H1 (cell line): Measurements from ENCODE around the gene GFRA4. TPM values are rescaled to one million over a fixed set of nuclear protein-coding genes. Genes with fewer than 3 reads are reported as not detected.

Source experiments
- CTCF ChIA-PET: fragments of 300-600 bp; sonication (Branson Sonifier 250); formaldehyde crosslinking; loops from one replicate; lab custom pipeline; 2021; ENCODE audit not compliant: partially characterized antibody; lab: Charles Lee
- POLR2A ChIA-PET: fragments of 300-600 bp; sonication (Branson Sonifier 250); formaldehyde crosslinking; loops from one replicate; lab custom pipeline; 2021; ENCODE audit warnings: inconsistent platforms; ENCODE audit not compliant: partially characterized antibody; lab: Charles Lee
- DNase-seq, 2 experiments: peaks; one replicate each; pipeline versions ENCODE4 v3.0.0 to v3.0.0-alpha.2; 2010 to 2022; ENCODE audit warnings: low spot score in 2 of 2, low read depth in 1 of 2, mixed read lengths in 1 of 2
- FAIRE-seq: peaks from 2 replicates; lab custom pipeline; 2011; peaks lifted over from hg19 to GRCh38; lab: Jason Lieb, UNC
- H2AFZ ChIP-seq: 2 replicates; pipeline ENCODE4 v1.8.1; 2012; ENCODE audit warnings: low read length, inconsistent platforms
- H2AK5ac ChIP-seq: 2 replicates; pipeline ENCODE4 v1.6.1; 2013; ENCODE audit warnings: low read depth, low read length
- H2BK120ac ChIP-seq: replicated peaks from 2 replicates; pipeline ENCODE3; 2013; ENCODE audit warnings: low read depth, low read length, inconsistent platforms
- H2BK12ac ChIP-seq: 2 replicates; pipeline ENCODE4 v1.6.1; 2013; ENCODE audit warnings: low read depth, low read length
- H2BK15ac ChIP-seq: 2 replicates; pipeline ENCODE4 v1.6.1; 2013; ENCODE audit warnings: low read length
- H2BK20ac ChIP-seq: 2 replicates; pipeline ENCODE4 v1.6.1; 2013; ENCODE audit warnings: low read length
- H2BK5ac ChIP-seq: 2 replicates; pipeline ENCODE4 v1.6.1; 2013; ENCODE audit warnings: low read depth, low read length
- H3K14ac ChIP-seq: 2 replicates; pipeline ENCODE4 v1.6.1; 2013; ENCODE audit warnings: inconsistent platforms; ENCODE audit not compliant: insufficient read length
- H3K18ac ChIP-seq: 2 replicates; pipeline ENCODE4 v1.6.1; 2013; ENCODE audit warnings: low read length; ENCODE audit errors: extremely low read depth
- H3K23ac ChIP-seq: 2 replicates; pipeline ENCODE4 v1.6.1; 2013; ENCODE audit warnings: inconsistent platforms; ENCODE audit not compliant: insufficient read length
- H3K23me2 ChIP-seq: 2 replicates; pipeline ENCODE4 v1.6.1; 2013; ENCODE audit warnings: low read depth, low read length
- H3K27ac ChIP-seq: 2 replicates; pipeline ENCODE4 v1.6.1; 2011; ENCODE audit warnings: low read depth, low read length, inconsistent platforms
- H3K27me3 ChIP-seq, 4 experiments: replicated peaks in 1 of 4; 1 replicate in 1 of 4; 2 replicates in 3 of 4; pipeline versions ENCODE4 v1.6.1 to v1.8.1; 2011 to 2013; ENCODE audit warnings: low read length in 3 of 4, mild to moderate bottlenecking in 3 of 4, inconsistent platforms in 2 of 4, mixed read lengths in 2 of 4, moderate library complexity in 1 of 4; ENCODE audit not compliant: control insufficient read depth in 3 of 4, insufficient read depth in 3 of 4; ENCODE audit errors: extremely low read depth in 1 of 4
- H3K36me3 ChIP-seq, 4 experiments: 2 replicates each; pipeline versions ENCODE4 v1.6.1 to v1.8.1; 2011 to 2013; ENCODE audit warnings: mild to moderate bottlenecking in 4 of 4, low read length in 3 of 4, moderate library complexity in 2 of 4, control low read depth in 1 of 4, inconsistent platforms in 1 of 4; ENCODE audit not compliant: insufficient read depth in 4 of 4, control insufficient read depth in 2 of 4
- H3K4ac ChIP-seq: replicated peaks from 2 replicates; pipeline ENCODE3; 2013; ENCODE audit warnings: low read length, low read depth, mixed read lengths, inconsistent platforms; ENCODE audit not compliant: insufficient read length
- H3K4me1 ChIP-seq, 4 experiments: replicated peaks in 1 of 4; 1 replicate in 1 of 4; 2 replicates in 3 of 4; pipeline versions ENCODE4 v1.6.1 to v1.8.1; 2011 to 2013; ENCODE audit warnings: low read length in 3 of 4, inconsistent platforms in 2 of 4, mixed read lengths in 1 of 4; ENCODE audit not compliant: insufficient read depth in 4 of 4, control insufficient read depth in 3 of 4
- H3K4me2 ChIP-seq, 2 experiments: 2 replicates each; pipeline versions ENCODE4 v1.6.1 to v1.8.1; 2011 to 2013; ENCODE audit warnings: low read depth in 2 of 2, low read length in 2 of 2, control low read depth in 1 of 2, inconsistent platforms in 1 of 2, mild to moderate bottlenecking in 1 of 2; ENCODE audit not compliant: insufficient read depth in 1 of 2
- H3K4me3 ChIP-seq, 4 experiments: fragments of 200-600, 300-600 bp in 1 of 4; sonication (generic), shearing (Covaris generic), sonication (Bioruptor Twin) in 1 of 4; 2 replicates each; pipeline versions ENCODE4 v1.5.1 to v1.8.1; 2011 to 2016; ENCODE audit warnings: low read length in 4 of 4, low read depth in 3 of 4, control low read depth in 2 of 4, inconsistent platforms in 2 of 4, mild to moderate bottlenecking in 2 of 4, mixed read lengths in 1 of 4, moderate library complexity in 1 of 4; ENCODE audit not compliant: insufficient read depth in 2 of 4; ENCODE audit errors: extremely low read depth in 1 of 4
- H3K56ac ChIP-seq: replicated peaks from 2 replicates; pipeline ENCODE3; 2013; ENCODE audit warnings: low read depth, mild to moderate bottlenecking, mixed read lengths, low read length, inconsistent platforms; ENCODE audit not compliant: insufficient read length
- H3K79me1 ChIP-seq: 2 replicates; pipeline ENCODE4 v1.6.1; 2013; ENCODE audit warnings: low read depth, low read length, control low read depth
- H3K79me2 ChIP-seq, 2 experiments: 2 replicates each; pipeline versions ENCODE4 v1.6.1 to v1.8.1; 2012 to 2013; ENCODE audit warnings: low read length in 2 of 2, mild to moderate bottlenecking in 2 of 2, inconsistent platforms in 1 of 2; ENCODE audit not compliant: insufficient read depth in 2 of 2, control insufficient read depth in 1 of 2
- H3K9ac ChIP-seq, 4 experiments: replicated peaks in 1 of 4; 1 replicate in 1 of 4; 2 replicates in 3 of 4; pipeline versions ENCODE4 v1.6.1 to v1.8.1; 2011 to 2013; ENCODE audit warnings: low read depth in 3 of 4, low read length in 3 of 4, control low read depth in 2 of 4, mild to moderate bottlenecking in 2 of 4, moderate library complexity in 2 of 4, inconsistent platforms in 1 of 4; ENCODE audit errors: extremely low read depth in 1 of 4
- H3K9me3 ChIP-seq, 2 experiments: 2 replicates each; pipeline versions ENCODE4 v1.6.1 to v1.8.1; 2012 to 2013; ENCODE audit warnings: mild to moderate bottlenecking in 2 of 2, moderate library complexity in 2 of 2, control low read depth in 1 of 2, inconsistent platforms in 1 of 2, low read depth in 1 of 2, low read length in 1 of 2, mixed read lengths in 1 of 2; ENCODE audit not compliant: insufficient read depth in 2 of 2
- H4K20me1 ChIP-seq, 2 experiments: replicated peaks in 1 of 2; 2 replicates each; pipeline versions ENCODE3 to v1.8.1; 2011 to 2013; ENCODE audit warnings: inconsistent platforms in 2 of 2, low read length in 2 of 2, mild to moderate bottlenecking in 1 of 2; ENCODE audit not compliant: insufficient read depth in 2 of 2, control insufficient read depth in 1 of 2
- H4K5ac ChIP-seq: 2 replicates; pipeline ENCODE4 v1.6.1; 2013; ENCODE audit warnings: low read length, low read depth, mixed read lengths, inconsistent platforms; ENCODE audit not compliant: insufficient read length
- H4K8ac ChIP-seq: 2 replicates; pipeline ENCODE4 v1.8.0; 2013; ENCODE audit warnings: mild to moderate bottlenecking, moderate library complexity, low read length, inconsistent platforms; ENCODE audit not compliant: insufficient read depth; ENCODE audit errors: extremely low read depth
- H4K91ac ChIP-seq: replicated peaks from 2 replicates; pipeline ENCODE3; 2013; ENCODE audit warnings: low read length, mixed read lengths, inconsistent platforms; ENCODE audit not compliant: insufficient read length
- CEBPB ChIP-seq: IDR thresholded peaks from 2 replicates; pipeline ENCODE4 v1.6.1; 2012; ENCODE audit warnings: low read depth, low read length
- EZH2 ChIP-seq: fragments of 200-600 bp; sonication (generic); IDR thresholded peaks from 2 replicates; pipeline ENCODE4 v1.7.1; 2012; ENCODE audit warnings: low read depth, mild to moderate bottlenecking, moderate library complexity, low read length, inconsistent platforms; ENCODE audit not compliant: severe bottlenecking
- FOSL1 ChIP-seq: IDR thresholded peaks from 2 replicates; pipeline ENCODE4 v1.6.1; 2011; ENCODE audit warnings: mild to moderate bottlenecking, low read depth, low read length, moderate library complexity; ENCODE audit not compliant: insufficient read depth
- GTF2F1 ChIP-seq: IDR thresholded peaks from 2 replicates; pipeline ENCODE4 v1.6.1; 2012; ENCODE audit warnings: low read depth, low read length, improper control_type of control experiment, borderline replicate concordance
- HDAC2 ChIP-seq, 2 experiments: fragments of 300-600 bp in 1 of 2; sonication (generic) in 1 of 2; IDR thresholded peaks; 2 replicates each; pipeline ENCODE4 v1.6.1; 2011 to 2012; ENCODE audit warnings: low read depth in 2 of 2, low read length in 2 of 2, mild to moderate bottlenecking in 2 of 2, moderate library complexity in 2 of 2, borderline replicate concordance in 1 of 2, inconsistent platforms in 1 of 2
- JUN ChIP-seq: IDR thresholded peaks from 2 replicates; pipeline ENCODE4 v1.6.1; 2011; ENCODE audit warnings: low read depth, mild to moderate bottlenecking, improper control_type of control experiment, low read length
- KDM5A ChIP-seq: fragments of 200-600 bp; IDR thresholded peaks from 2 replicates; pipeline ENCODE4 v1.7.1; 2012; ENCODE audit warnings: mild to moderate bottlenecking, low read length, inconsistent platforms, mixed read lengths
- NANOG ChIP-seq: IDR thresholded peaks from 2 replicates; pipeline ENCODE4 v1.6.1; 2011; ENCODE audit warnings: low read length, low read depth, mild to moderate bottlenecking, inconsistent platforms; ENCODE audit not compliant: insufficient read depth, poor library complexity, severe bottlenecking
- RAD21 ChIP-seq, 2 experiments: IDR thresholded peaks in 1 of 2; conservative IDR thresholded peaks in 1 of 2; 2 replicates each; pipeline ENCODE4 v1.6.1; 2011; ENCODE audit warnings: low read depth in 2 of 2, low read length in 2 of 2, improper control_type of control experiment in 1 of 2, inconsistent platforms in 1 of 2, mild to moderate bottlenecking in 1 of 2, moderate library complexity in 1 of 2
- SIX5 ChIP-seq: IDR thresholded peaks from 2 replicates; pipeline ENCODE4 v1.6.1; 2011; ENCODE audit warnings: mild to moderate bottlenecking, low read depth, low read length
- SRF ChIP-seq: IDR thresholded peaks from 2 replicates; pipeline ENCODE4 v1.6.1; 2011; ENCODE audit warnings: mild to moderate bottlenecking, low read depth, low read length, moderate library complexity
- SUZ12 ChIP-seq: fragments of 200-600 bp; sonication (generic); IDR thresholded peaks from 2 replicates; pipeline ENCODE4 v1.6.1; 2012; ENCODE audit warnings: mild to moderate bottlenecking, inconsistent platforms, low read length, moderate library complexity, mixed read lengths
- WGBS, 2 experiments: shearing (Covaris generic) in 1 of 2; methylation state at CpG; one replicate each; pipeline versions ENCODE4 v1.1.6 to v1.1.7; 2013 to 2015; ENCODE audit warnings: low lambda C conversion rate in 2 of 2, mixed read lengths in 2 of 2, inconsistent platforms in 1 of 2, low coverage in 1 of 2, missing lambda C conversion rate in 1 of 2; ENCODE audit not compliant: insufficient replicate concordance in 2 of 2, insufficient coverage in 1 of 2, insufficient read length in 1 of 2; ENCODE audit errors: extremely low coverage in 1 of 2, missing lambda C conversion rate in 1 of 2; 5-methylcytosine and 5-hydroxymethylcytosine counted together
- polyA plus RNA-seq, 7 experiments: library from polyadenylated mRNA; depleted of rRNA in 3 of 7; stranded (reverse) in 5 of 7; unstranded in 2 of 7; fragments of >200 nt in 5 of 7; fragments of 200-250 nt in 2 of 7; gene quantifications; 1 replicate in 5 of 7; 2 replicates in 1 of 7; 4 replicates in 1 of 7; pipeline versions ENCODE4 v1.2.1 to v1.2.3, GENCODE V29; 2011 to 2013; ENCODE audit warnings: missing spikeins in 2 of 7, mixed read lengths in 2 of 7
- total RNA-seq: library from RNA; stranded (reverse); fragmentation: NEBNext Ultra II Directional; extraction: Animal tissue kit (Norgen Biotek cat#: 25700); gene quantifications from 2 replicates; pipeline ENCODE4 v1.2.1, GENCODE V29; 2021

The GFRA4 gene
- total and polyA plus RNA-seq, 2 of the 8 experiments (the other 6 are each of a cell fraction or from before 2014, with no cell fraction given) = 0.05 TPM; not detected in 1

GRCh38 chr20:3612795-3613572 lies 50.2 kb downstream of the GFRA4 start:
- DNase-seq (no peak), FAIRE-seq (no peak)
- no peak overlapping the region for H4K8ac ChIP-seq
- no peaks in the 10 kb centered on the region for H3K4me1 ChIP-seq
- no peak overlapping the region for H2BK120ac ChIP-seq
- no peaks in the 10 kb centered on the region for H3K79me1 ChIP-seq
- no peak overlapping the region; the same call in 1 of the 2 replicates for H2BK12ac ChIP-seq
- H3K14ac ChIP-seq = no peak overlapping the region
- H3K4me2 ChIP-seq = no peak overlapping the region
- no peaks in the 10 kb centered on the region for H3K9me3 ChIP-seq
- H2BK20ac ChIP-seq = 0 out of 2 replicates have a peak overlapping the region, but pooled peaks have one; percentile 17
- H3K27me3 ChIP-seq = no peaks in the 10 kb centered on the region
- no peaks in the 10 kb centered on the region for H4K20me1 ChIP-seq
- no peaks in the 10 kb centered on the region for H3K79me2 ChIP-seq
- no peak overlapping the region for H2AK5ac ChIP-seq
- H3K4ac ChIP-seq = no peak overlapping the region
- H4K91ac ChIP-seq = no peak overlapping the region
- H4K5ac ChIP-seq = no peak overlapping the region
- ChIA-PET CTCF (interaction anchor here (0.7 to 2.8 kb wide), 14 partner anchors 8 to 254 kb away, joined by 3 to 8 read pairs (median 4); no protein-coding TSS in a partner anchor), POLR2A (interaction anchor here (0.7 kb wide), 1 partner anchor 12 kb away, joined by 3 read pairs; no protein-coding TSS in a partner anchor)
- H3K18ac ChIP-seq = no peak overlapping the region
- H2BK15ac ChIP-seq = no peak overlapping the region
- H3K9ac ChIP-seq = no peak overlapping the region
- no peaks in the 10 kb centered on the region for H3K36me3 ChIP-seq
- no peak overlapping the region for H2AFZ ChIP-seq
- no peak overlapping the region for H3K4me3 ChIP-seq
- H3K56ac ChIP-seq = no peak overlapping the region
- H3K27ac ChIP-seq = no peak overlapping the region
- 86% methylated on average over 10 of the region's 10 CpGs; no CpG with 5 or more reads in 1 of the 2 experiments for WGBS, 2 experiments
- H2BK5ac ChIP-seq = no peak overlapping the region
- no peaks in the 10 kb centered on the region for H3K23me2 ChIP-seq
- H3K23ac ChIP-seq = no peak overlapping the region
- no peak for TF ChIP-seq GTF2F1
- TF ChIP-seq EZH2 = no peak
- TF ChIP-seq HDAC2 (IDR thresholded peaks at IDR 0.05; ENCODE audit: borderline replicate concordance in 1 of 2, low read depth in 2 of 2, low read length in 2 of 2) = no peak
- TF ChIP-seq NANOG = no peak
- TF ChIP-seq SRF = no peak
- TF ChIP-seq JUN = no peak
- no peak for TF ChIP-seq CEBPB
- no peak for TF ChIP-seq FOSL1
- TF ChIP-seq RAD21 (IDR thresholded peaks at IDR 0.05 in 1 of 2, conservative IDR thresholded peaks at IDR 0.05 in 1 of 2; ENCODE audit: low read depth in 2 of 2, low read length in 2 of 2) = no peak
- TF ChIP-seq KDM5A = no peak
- TF ChIP-seq SIX5 = no peak
- no peak for TF ChIP-seq SUZ12
